HG03039 (cell line): ENCODE results near the gene MX2.

Experiments
- ATAC-seq: cut with Tn5 transposase; IDR thresholded peaks from one replicate; pipeline ENCODE4 v1.9.1; 2021; ENCODE audit warnings: mild to moderate bottlenecking, moderate library complexity; ENCODE audit not compliant: unreplicated experiment

The MX2 gene

DNA sequence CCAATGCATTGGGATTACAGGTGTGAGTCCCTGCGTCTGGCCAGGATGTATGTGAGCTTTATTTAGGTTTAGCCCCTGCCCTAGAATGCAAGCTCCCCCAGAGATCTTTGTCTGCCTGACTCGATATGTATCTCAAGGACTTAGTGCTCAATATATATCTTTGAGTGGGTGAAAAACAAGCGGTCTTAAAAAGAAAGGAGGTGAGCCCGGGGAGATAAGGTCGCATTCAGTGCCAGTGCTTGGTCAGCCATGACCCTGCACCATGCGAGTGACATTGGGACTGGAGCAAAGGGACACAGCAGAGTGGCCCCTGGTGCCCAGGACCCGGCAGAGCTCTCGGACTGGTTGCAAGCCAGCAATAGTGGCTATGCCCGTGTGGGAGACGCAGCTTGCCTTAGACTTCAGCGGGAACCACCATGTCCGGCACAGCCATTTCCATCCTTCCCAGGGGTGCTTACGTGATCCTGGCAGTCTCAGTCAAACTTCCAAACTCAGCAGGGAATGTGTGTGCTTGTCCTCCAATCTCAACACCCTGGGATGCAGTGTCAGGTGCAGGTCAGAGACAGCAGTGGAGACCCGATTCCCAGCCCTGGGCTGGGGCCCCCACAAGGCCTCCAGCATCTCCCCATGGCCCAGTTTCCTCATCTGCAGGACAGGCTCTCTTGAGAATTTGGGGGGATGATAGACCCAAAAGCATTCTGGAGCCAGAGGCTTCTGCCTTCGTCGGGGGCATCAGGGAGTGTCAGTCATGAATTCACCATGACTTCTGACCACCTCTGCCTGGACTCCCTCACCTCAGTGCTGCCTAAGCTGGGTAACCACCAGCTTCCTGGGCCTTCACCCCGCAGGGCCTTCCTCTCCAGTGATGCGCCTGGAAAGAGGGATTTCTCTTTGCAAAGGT lies 1.8 kb downstream of the MX2 start:
- no peak for ATAC-seq

DNA sequence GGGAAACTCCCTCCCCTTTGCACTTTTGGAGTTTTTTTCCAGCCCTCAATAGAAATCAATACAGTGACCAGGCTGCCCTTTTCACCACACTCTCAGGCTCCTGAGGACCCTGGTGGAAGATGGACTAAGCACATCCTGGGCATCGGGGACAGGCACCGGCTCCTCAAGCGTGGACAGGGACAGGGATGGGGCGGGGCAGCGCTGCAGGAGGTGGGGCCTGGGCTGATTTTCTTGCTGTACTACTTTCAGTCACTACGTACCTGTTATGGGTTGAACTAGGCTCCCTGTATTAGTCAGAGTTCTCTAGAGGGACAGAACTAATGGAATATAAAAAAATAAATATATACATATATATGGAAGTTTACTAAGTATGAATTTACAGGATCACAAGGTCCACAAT lies 2.5 kb downstream of the MX2 start:
- no peak for ATAC-seq

DNA sequence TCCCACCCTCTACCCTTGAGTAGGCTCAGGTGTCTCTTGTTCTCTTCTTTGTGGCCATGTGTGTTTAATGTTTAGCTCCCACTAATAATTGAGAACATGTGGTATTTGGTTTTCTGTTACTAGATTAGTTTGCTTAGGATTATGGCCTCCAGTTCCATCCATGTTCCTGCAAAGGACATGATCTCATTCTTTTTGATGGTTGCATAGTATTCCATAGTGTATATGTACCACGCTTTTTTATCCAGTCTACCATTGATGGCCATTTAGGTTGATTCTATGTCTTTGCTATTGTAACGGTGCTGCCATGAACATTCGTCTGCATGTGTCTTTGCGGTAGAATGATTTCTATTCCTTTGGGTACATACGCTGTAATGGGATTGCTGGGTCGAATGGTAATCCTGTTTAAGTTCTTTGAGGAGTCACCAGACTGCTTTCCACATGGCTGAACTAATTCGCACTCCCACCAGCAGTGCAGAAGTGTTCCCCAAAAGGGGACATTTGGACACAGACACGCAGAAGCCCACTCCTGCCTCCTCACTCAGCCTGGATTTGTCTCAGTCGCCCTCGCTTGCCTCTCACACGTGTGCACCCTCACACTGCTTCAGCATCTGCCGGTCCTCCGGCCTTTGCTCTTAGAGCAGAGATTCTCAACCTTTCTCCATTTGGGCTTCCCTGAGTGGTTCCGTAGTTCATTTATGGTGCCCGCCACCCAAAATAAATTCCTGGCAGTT lies 3.7 kb downstream of the MX2 start:
- no peak for ATAC-seq

DNA sequence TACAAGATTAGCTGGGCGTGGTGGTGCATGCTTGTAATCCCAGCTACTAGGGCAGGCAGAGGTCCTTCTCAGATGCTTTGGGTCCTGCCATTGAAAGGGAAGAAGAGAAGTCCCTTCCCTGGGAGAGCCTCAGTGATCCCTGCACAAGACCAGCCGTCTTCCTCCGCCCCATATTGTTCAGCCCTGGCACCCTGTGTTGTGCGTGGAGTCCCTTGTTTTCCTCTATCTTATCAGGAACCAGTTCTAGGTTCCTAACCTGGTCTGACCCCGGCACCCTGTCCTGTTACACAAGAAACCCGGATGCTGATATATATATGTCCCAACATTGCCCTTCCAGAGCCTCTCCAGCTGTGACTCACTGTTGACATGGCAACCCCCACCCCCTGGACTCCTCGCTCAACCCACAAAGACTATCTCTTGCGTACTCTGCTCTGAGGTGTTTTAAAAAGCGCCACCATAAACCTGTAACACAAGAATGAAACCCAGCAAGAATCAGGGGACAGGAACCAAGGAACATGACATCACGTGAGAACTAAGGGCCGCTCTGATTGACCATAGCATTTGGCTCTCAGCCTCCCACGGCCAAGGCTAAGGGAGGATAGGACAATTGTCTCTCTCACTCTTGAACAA lies 4.8 kb downstream of the MX2 start:
- no peak for ATAC-seq

DNA sequence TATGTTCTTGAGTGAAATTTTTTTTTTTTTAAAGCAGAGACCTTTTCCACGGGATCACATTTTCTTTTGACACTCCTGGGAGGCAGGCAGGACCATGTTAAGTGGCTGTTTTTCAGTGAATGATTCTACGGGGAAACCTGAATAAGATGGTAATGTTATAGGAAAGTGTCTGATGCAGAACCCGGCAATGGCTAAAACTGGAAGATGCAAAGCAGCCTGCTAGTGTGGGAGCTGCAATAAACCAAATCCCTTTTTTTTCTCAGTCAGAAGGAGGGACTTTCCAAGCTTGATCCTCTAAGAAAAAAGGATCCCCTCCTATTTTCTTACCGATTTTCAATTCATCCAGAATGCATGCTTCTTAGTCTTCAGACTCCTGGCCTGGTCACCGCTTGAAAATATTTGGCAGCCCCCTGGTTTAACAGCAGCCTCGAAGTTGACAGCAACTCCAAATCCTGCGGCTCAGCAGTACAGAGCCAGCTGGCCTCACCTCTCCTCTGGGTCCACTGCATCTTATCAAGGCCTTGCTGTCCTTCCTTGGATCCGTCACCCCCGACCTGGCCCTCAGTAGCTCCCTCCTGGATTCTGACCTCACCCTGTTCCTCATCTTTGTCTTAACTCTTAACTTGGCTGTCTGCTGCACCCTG lies 5.6 kb downstream of the MX2 start:
- ATAC-seq: peak; percentile 12

DNA sequence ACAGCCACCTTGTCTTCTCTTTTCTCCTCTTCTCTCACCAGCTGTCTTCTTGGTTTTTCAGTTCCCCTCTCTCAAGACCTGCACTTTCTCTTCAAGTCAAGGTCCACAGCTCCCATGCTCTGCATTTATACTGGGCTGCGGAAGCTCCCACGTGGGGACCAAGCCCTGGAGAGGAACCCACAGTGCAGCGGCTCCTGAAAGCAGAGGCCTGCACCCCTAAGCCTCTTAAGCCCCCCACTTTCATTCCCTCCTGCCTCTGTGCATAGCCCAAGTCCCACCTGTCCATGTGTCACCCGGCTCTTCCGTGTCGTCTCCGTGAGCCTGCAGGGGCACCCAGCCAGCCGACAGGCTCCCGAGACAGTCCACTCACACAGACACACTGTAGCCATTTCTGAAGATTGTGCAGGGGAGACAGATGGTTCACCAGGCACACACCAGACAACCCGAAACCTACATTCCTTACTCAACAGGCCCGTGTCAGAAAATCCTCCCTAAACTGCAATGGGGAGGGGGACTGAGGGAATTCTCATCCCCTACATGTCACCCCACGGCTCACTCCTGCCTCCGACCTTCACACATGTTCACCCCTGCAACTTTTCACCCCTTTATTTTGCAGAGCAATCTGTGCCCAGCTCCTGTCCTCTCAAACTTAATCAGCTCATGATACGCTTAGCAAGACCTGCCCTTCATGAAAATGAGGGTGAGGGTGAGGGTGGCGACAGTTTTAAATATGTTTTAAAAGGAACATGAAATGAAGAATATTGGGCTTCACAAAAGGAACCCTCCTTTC lies 6.3 kb downstream of the MX2 start:
- peak; percentile 54 for ATAC-seq

DNA sequence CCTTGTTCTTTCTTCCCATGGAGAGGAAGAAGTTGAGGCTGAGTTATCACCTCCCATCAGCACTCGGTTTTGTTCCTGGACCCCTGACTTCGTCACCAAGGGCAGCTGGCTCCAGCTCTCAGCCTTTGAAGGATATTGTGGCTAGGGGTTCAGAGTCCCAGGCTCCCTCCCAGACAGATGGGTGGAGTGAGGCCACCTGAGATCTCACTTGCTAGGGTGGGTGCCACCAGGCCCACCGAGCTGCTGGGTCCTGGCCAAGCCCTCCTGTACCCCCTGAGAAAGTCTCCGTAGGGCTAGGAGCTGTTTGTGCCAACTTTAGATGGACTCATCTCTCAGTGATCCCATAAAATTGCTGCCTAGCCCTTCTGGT lies 6.9 kb downstream of the MX2 start:
- ATAC-seq: no peak

DNA sequence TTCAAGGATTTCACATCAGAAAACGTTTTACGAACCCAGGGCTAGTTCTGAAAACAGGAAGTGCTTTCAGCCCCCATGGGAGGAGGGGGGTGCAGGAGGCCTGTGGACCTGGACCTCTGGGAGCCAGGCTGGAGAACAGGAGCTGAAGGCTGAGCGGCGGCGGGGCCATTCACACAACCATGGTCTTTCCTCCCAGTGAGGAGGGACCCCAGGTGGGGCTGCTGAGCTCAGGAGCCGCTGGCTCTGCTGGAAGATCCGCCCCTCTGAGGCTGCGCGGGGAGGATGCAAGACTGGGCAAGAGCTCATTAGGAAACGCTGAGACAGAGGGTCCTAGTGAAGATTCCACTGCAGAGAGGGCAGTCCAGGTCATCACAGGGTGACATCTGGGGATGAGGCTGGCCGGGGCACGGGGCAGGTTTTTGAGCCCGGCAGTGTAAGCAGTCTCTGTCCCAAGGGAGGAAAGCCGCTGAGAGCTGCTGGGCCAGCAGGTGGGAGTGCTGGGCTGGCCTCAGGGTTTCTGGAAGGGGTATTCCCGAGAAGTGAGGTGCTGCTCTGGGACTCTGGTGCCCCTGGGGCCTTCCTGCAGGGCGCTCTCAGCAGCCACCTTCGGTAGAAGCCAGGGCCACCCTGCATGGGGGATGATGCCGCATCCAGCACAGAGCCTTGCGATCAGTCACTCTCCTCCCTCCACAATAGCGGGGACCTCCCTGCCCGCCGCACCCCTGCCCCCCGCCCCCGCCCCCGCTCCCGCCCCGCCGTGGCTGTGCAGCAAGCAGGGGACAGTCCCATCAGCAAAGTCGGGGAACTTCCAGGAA lies 7.5 kb downstream of the MX2 start:
- no peak for ATAC-seq

DNA sequence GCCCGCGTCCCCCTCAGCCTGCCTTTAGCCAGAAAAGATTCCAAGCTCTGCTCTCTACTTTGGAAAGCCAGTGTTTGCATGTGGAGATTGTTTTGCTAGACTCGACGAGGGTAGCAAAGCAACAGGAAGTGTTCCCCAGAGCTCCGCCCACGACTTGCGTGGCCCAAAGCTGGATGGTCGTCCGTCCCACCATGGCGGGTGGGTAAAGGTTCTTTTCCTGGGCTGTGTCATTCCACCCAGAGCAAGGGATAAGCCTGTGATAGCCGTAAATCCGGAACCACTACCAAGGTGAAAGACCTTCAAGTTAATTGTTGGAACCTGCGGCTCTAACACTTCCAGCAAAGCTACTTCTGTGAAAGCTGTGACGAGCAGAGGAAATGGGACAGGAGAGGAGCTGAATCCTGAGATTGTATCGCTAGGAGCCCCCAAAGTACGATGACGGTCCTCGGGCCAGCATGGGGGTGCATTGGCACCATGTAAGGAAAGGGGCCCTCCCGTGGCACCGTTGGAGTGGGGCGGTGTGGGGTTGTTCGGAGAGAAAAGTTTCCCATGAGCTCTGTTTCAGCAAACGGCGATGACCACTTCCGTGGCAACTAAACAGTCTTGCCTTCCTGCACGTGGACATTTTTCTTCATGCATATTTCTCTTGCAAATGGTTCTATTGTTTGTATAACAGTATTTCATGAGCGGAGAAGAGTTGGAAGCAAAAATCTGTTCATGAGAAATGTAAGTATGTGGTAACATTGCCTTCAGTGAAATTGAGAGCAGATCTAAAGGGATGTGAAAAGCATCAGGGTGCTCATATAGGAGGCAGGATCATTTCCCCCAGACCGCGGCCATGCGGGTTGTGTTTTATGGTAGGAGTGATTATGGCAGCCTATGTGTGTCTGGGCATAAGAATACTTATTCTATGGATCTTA lies 8.4 kb downstream of the MX2 start:
- no peak for ATAC-seq

DNA sequence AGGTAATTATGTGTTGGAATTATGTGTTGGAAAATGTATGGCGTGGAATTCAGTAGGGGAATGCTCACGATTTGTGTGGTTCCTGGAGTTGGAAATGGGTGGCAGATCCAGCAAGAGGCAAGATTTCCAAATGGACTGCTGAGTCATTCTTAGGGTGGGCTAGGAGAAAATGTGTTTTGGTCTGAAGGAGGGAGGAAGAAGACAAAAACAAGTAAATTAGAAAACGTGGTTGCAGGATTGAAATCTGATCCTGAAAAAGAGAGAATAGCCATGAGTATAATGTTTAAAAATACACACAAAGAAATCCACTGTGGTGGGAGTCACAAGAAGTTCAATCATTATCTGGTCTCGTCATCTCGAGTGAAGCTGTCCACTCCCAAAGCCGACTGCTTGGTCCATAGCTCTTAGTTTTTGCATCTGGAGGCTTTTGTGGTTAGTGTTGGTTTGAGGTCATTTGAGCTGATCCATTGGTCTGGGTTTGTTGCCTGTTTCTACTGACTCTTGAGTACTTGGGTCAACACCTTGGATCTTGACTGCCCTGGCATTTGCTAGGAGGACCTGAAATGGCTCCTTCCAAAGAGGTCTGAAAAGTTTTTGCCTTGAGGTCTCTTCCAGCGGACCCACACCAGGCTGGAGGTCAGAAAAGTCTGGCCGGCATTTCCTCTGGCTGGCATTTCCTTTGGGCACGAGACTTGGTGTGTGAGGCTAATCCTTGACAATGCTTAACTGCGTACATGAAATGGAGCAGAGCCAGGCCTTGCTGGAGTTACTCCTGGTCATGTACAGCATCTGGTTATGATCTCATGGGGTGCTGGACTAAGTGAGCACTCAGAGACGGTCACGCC lies 9.2 kb downstream of the MX2 start:
- no peak for ATAC-seq

DNA sequence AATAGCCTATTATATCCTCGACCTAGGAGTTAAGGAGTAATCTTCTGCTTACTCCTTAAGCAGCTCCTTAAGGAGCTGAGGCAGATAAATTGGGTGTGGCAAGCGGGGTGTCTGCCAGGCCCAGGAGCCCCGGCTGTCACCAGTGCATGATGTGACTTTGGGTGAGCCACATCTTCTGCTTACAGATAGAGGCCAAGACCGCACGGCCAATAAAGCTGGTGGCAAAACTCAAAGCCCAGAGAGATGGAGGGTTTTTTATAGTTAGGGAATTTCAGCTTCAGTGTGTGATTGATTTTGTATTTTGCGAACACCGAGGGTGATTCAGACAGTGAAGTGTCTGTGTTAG lies 9.8 kb downstream of the MX2 start:
- ATAC-seq: no peak

DNA sequence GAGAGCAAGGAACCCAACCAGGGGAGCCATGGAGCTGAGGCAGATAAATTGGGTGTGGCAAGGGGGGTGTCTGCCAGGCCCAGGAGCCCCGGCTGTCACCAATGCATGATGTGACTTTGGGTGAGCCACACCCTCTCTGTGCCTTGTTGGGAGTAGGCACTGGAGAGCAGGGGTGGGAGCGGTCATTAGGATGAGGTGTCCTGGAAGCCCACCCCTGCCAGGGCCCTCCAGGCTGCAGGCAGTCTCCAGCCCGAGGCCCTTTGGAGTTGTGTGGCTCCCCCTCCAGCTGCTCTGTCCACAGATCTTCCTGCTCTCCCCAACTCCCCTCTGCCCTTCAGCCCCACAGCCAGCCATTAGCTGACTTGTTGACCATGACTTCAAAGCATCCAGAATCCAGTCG lies 11.4 kb downstream of the MX2 start:
- ATAC-seq: no peak

DNA sequence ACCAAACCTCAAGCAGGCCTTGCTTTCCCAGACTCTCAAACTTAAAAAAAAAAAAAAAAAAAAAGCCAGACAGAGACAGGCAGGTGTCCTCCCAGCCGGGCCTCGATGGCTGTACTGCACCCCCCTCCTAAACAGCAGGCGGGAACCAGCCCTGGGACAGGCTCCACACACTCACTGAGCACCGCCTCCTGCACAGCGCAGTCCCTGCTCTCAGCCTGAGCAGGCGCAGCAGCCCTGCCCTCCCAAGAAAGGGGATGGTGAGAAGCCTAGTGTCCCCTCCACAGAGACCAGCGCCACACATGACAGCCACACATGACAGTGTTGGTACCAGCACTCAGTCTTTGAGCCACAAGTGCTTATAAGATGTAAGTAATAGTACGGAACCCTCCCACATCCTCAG lies 11.9 kb downstream of the MX2 start:
- no peak for ATAC-seq

DNA sequence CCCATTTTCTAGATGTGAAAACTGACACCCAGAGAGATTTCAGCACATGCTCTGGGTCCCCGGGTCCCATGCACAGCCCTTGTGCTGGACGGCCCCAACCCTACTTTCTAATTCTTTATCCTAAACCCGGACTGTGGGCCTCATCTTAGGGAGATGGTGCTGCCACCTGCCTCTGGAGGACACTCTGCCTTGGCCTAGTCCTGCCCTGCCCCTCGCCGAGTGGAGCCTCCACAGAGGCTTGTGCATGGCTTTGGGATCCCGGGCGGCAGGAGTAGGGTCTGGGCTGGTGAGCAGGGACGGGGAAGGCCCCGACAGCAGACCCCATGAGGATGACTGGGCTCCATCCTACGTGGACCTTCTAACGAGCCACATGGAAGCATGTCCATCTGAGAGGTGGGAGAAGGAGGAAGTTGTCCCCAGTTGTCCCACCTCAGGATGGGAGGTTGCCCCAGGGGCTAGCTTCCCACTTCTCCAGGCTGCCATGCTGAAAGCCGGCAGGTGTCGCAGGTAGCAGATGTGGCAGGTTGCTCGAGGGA lies 12.4 kb downstream of the MX2 start:
- ATAC-seq: no peak

DNA sequence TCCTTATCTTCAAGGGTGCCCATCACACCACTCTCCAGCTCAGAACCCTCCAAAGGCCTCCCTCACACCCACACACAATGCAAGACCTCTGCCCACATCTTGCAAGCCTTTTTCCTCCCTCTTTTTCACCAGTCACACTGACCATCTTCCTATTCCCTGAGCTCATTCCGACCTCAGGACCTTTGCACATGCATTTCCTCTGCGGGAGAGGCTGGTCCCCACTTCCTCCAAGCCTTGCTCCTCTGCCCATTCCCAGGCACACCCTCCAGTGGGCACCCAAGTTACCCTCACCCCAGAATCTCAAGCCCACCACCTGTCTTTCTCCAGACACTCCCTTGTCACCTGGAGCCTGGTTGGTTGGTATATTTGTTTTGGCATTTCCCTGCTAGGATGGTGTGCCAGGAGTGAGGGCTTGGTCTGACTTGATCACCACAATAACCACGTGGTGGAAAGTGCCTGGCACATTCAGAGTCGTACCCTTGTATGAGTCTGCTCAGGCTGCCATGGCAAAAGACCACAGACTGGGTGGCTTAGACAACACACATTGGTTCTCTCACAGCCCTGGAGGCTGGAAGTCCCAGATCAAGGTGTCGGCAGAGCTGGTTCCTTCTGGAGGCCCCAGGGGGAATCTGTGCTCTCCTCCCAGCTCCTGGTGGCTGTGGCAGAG lies 13.2 kb downstream of the MX2 start:
- ATAC-seq: no peak

DNA sequence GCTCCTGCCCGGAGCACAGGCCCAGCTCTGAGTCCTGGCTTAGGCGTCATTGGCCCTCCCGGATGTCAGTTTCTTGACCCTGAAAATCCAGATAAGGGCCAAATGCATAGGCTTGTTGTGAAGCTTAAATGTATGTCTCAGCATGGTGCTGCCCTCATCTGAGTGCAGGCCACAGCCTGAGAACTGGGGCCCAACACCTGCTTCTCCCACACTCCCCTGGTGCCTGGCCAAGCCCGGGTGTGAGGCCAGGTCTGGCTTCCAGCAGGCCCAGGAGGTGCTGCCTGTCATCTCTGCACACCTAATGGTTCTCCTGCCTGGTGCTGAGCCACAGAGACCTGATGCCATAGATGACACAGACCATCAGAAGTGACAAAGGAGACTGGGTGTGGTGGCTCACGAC lies 14.0 kb downstream of the MX2 start:
- no peak for ATAC-seq

DNA sequence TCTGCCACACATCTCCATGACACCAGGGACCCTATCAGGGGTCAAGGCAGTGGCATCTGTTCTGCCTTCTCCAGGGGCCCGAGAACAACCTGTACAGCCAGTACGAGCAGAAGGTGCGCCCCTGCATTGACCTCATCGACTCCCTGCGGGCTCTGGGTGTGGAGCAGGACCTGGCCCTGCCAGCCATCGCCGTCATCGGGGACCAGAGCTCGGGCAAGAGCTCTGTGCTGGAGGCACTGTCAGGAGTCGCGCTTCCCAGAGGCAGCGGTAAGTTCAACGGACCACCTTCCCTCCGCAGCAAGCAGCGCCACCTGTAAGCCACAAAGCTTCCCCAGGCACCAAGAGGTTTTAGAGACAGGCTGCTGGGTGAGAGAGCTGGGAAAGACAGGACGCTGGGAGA lies 15.9 kb downstream of the MX2 start:
- ATAC-seq: no peak
